HG02943 (cell line): ENCODE data around the gene OR8D2.
A peak's percentile ranks its signal among the peaks of the same experiment; 100 is the strongest.

ENCODE experiments used
- ATAC-seq: cut with Tn5 transposase; IDR thresholded peaks from one replicate; pipeline ENCODE4 v1.9.1; 2021; ENCODE audit warnings: mild to moderate bottlenecking, low read depth, moderate library complexity; ENCODE audit not compliant: unreplicated experiment

The OR8D2 gene, protein sequence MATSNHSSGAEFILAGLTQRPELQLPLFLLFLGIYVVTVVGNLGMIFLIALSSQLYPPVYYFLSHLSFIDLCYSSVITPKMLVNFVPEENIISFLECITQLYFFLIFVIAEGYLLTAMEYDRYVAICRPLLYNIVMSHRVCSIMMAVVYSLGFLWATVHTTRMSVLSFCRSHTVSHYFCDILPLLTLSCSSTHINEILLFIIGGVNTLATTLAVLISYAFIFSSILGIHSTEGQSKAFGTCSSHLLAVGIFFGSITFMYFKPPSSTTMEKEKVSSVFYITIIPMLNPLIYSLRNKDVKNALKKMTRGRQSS

DNA sequence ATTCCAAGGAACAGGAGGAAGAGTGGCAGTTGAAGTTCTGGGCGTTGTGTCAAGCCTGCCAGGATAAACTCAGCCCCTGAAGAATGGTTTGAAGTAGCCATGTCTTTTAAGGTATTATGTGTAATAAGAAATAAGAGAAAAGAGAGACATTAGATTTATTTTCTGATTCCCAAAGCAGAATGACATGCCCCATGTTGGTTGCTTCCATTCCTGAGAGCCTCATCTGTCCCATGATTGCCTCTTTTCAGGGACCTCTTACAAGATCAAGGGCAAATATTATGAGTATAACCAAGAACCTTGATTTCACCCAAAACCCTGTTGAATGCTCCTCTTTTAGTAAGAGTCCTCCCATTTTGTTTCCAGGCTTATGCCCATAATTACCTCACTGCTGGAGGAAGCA is at the start of gene OR8D2:
TSS of gene OR8D2 (minus strand) at position 101 of the 400 bp plus-strand sequence. CDS start at position 101, 0 bp downstream.
- ATAC-seq: no peak

DNA sequence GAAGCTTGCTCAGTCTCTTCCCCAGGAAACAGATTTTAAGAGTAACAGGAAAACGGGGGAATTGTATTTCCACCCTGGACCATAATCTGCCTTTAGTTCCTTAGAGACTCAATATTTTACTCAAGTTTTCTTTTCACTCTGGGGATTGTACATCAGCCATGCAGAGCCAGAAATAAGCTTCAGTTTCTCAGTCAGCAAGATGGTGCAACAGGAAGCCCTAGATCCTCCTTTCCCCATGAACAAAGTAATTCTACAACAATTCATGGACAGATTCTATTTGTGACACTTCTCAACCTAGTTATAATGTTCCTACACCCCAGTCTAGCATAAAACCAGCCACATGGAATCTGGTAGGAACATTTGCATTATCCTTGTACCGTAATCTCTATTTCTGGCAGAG is 39.6 kb upstream of the OR8D2 start:
- no peak for ATAC-seq

DNA sequence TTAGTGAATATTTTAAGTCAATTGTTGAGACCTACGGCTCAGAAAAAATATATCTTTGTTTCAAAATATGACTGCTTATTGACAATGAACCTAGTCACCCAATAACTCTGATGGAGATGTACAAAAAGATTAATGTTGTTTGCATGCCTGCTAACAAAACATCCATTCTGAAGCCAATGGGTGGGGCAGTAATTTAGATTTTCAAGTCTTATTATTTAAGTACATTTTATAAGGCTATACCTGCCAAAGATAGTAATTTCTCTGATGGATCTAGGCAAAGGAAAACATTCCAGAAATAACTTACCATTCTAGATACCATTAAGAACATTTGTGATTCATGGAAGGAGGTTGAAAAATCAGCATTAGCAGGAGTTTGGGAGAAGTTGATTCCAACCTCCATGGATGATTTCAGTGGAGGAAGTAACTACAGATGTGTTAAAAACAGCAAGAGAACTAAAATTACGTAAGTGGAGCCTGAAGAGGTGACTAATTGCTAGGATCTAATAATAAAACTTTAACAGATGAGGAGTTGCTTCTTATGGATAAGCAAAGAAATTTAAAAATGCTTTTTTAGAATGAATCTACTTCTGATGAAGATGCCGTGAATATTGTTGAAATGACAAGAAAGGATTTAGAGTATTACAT is 26.4 kb upstream of the OR8D2 start:
- no peak for ATAC-seq

DNA sequence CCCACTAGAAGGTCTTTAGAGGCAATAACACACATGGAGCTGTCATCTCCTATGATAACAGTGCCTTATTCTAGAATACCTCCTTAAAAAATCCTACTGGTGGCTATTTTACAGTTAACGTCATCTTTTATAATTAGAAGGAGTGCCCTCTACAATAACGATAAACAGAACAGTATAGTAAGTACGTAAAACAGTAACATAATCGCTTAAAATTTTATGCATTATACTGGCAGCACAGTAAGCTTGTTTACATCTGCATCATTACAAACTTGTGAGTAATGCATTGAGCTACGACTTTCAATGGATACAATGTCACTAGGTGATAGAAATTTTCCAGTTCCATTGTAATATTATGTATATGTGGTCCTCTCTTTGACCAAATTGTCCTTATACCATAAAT is 24.3 kb upstream of the OR8D2 start:
- no peak for ATAC-seq

DNA sequence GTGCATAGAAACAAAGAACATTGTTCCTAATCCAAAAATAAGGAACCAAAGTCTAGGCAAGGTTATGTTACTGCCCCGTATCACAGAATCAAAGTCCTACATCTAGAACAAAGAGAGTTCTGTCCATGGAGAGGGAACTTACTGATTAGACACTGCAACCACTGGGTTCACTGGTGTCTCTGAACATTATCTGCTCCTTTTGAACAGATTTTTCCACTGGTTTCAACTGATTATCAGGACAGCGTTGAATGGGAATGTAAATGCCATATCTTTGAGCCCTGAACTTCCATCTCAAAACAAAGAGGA is 20.1 kb upstream of the OR8D2 start:
- no peak for ATAC-seq

DNA sequence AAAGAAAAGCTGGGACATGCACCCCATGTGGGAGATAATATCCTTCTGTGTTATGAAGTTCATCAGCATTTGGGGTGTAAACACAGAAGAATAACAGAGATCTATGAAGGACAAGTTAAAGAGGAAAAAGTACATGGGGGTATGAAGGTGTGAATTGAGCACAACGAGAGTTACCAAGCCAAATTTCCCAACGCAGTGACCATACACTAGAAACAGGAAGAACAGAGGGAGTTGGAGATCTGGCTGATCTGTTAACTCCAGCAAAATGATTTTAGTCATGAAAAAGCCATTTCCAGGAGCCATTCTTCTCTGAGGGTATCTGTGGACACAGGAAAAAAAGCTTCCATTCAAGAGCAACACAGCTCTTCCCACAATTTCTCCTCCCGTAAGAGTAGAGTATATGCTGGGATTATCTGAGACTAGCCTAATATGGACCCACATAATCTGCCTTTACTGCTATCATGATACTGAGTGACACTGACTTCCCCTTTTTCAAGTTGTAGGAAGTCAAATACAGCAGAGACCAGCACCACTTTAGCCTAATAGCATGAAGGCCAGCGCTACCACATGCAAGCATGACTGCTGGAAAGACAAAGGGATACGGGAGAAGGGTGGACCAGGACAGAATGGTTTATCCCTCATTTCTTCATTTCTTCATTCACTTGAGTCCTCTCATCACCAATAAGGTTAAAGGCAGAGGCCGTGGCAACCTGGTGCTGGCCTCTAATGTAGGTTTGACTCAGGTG is 19.6 kb upstream of the OR8D2 start:
- ATAC-seq: no peak

DNA sequence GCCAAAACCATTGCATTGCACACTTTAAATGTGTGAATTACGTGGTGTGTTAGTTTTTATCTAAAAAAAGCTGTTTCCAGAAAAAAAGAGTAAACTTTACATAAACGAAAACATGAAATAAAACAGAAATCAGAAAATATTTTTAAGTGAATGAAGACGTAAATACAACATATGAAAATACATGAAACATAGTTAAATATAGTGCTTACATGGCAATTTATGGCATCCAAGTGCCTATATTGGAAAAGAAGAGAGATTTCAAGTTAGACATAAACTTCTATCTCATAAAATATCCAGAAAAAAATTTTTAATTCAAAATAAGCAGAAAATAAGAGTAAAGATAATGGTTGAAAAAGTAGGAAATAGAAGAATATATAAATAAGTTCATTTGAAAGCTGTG is 11.9 kb upstream of the OR8D2 start:
- ATAC-seq: no peak

DNA sequence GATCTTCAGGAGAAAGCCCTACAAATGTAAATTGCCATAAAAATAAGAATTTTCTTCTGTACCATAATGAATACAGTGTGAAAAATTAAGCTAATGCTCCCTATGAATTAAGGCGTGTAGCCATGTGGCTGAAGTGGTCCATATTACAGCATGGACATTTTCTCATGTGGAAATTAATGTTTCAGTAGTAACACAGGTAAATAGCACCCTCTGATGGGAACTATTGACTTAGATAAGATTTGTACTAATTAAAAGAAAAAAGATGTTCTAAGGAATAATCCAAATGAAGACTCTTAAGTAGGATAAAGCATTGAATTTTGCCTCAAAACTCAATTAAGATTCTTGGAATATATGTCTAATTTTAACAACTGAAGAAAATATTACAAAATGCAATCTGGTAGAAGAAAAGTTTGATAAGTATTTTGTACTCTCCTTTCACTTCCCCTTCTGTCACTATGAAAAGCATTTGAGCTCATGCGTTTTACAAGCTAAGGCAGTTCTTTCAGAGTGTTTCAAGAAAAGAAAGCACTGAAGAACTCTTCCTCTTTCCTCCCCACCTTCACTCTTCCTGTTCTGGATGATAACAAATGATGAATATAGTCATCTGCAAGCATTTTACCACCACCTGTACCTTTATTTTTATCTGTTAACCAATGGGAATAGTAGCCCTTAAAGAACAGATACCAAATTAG is 9.9 kb upstream of the OR8D2 start:
- peak; percentile 98 for ATAC-seq

DNA sequence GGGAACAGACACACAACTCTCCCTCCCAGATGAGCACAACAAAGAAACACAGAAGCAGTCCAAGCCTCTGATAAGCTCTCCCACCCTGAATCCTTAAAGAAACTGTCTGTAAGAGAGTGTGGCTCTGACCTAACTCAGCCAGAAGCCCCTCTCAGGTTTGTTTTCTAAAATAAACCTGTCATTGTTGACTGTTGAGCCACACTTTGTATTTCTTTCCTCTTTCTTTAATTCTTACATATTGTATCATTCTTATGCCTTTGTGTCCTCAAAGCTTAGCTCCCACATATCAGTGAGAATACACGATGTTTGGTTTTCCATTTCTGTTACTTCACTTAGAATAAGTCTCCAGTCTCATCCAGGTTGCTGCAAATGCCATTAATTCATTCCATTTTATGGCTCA is 7.8 kb upstream of the OR8D2 start:
- no peak for ATAC-seq

DNA sequence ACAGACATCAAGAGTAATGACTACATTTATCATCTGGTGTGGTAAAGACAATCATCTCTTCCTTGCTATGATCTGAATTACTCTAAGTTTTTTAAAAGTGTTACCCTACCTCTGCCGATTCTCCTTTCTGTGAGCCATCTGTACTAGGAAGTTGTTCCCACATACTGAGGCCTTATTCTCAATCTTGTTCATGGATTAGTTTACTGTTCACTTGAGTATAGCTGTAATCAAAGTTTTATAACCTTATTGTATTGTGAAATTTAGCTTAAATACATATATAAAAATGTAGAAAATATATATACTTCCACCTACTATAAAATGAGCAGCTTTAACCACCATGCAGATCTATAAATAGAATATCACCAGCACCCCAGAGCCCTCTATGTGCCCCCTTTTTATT is 2.4 kb upstream of the OR8D2 start:
- ATAC-seq: no peak

DNA sequence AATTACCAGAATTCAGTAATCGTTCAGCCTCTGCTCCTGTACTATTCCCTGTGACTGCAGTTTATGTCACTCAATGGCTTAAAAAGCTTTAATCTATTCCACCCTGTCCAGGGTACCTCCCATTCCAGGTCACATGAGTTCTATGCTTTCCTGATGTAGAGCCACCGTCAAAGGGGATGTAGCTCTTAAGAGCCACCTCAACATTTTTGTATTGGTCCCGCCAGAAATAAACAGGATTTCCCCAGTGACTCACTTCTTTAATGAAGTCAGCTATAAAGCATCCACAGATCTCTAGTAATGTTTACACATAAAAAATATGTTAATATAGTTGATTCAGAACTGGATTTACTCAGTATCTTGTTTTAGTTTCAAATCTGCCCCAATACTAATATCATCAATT is 4.9 kb downstream of the OR8D2 start:
- no peak for ATAC-seq

DNA sequence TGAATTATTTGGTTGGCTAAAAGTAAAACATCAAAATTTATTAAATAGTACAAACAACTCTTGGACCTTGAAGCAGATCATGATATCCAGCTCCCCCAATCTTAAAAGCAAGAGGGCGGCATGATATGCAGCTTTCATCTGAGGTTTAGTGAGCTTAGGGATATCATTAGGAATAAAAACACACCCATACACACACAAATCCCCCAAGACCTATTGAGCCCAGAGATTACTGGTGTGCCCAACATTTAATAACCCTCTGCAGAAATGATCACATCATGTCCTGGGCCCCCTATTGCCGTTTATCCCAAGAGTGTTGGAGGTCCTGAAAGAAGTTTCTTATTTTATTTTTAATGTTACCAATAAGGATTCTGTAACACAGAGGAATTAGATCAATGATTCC is 6.1 kb downstream of the OR8D2 start, which contains the start of gene OR8D1:
TSS of gene OR8D1 (minus strand) at position 101 of the 400 bp plus-strand sequence. CDS start 3,183 bp downstream, outside the sequence.
- no peak for ATAC-seq

DNA sequence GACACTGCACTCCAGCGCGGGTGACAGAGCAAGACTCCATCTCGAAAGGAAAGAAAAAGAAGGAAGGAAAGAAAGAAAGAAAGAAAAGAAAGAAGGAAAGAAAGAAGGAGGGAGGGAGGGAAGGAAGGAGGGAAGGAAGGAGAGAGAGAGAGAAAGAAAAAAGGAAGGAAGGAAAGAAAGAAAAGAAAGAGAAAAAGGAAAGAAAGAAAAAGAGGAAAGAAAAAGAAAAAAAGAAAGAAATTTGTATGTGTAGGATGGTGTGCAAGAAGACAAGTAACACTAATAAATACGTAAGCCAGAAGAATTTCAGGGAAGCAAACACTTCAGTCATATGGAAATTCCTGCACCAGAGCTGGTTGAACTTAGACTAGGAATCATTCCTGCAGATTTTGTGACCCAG is 6.9 kb downstream of the OR8D2 start:
- ATAC-seq: no peak

DNA sequence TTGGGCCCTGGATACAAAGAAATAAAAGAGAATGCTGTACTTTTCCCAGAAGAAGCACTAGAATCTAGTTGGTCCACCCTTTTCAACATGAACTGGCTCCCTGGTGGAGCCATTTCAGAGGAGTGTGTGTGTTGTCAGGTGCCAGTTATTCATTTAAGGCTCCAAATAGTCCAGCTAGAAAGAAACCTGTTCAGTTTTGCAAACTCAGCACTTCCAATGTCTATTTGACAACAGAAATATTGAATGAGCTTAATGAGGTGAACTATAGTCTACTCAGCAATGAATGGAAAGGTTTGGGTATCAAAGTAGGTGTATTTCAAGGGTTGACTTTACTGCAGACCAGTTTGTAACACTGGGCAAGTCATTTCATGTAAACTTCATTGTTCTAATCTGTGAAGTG is 8.3 kb downstream of the OR8D2 start:
- no peak for ATAC-seq

DNA sequence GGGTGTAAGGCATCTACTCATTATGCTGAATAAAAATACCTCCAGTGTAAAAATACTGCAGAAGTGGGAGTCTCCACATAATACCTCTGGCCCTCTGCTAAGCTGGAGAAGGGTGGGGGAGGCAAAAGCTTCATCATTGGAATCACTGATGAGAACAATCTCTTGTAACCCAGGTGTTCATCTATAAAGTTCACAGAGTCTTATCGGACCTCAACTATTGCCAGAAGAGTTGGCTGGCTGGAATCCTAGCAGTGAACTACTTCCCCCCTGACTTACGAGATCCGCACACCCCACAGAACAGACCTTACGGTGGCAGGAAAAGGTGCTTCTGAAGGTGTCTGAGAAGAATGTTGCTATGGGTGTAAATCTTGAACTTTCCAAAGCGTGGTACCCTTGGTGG is 8.7 kb downstream of the OR8D2 start:
- ATAC-seq: no peak

DNA sequence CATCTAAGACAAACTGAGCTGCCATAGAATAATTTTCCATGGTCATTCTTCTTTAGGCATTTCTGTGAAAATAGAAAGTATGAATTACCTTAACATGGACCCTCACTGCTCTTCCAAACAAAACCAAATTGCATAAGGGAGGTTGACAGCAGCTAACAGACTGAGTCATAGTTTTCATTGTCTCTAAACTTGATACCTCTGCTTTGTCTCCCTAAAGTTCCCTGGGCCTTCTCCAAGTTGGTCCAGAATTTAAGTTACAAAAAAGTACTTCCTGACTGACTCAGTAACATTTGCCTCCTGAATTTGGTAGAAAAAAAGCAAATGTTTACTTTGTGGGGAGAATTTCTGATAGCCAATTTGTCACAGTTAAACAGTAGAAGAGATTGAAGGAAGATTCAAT is 9.3 kb downstream of the OR8D2 start:
- no peak for ATAC-seq

DNA sequence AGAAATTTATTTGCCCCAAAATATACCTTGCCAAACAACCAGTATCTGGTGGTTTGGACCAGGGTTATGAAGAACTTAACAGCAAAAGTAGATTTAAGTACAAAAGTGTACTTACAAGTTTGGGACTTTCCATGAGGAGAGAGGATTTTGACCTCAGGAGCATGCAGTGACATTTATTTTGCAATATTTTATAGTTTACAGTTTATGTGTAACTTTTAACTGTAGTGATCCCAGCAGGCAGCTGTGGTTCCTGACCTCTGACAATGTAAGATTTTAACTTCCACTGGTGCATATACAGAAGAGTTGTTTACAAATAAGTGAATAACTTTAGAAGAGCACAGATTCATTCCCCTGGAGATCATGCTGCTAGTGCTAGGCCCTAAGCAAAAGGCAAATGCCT is 12.9 kb downstream of the OR8D2 start:
- no peak for ATAC-seq

DNA sequence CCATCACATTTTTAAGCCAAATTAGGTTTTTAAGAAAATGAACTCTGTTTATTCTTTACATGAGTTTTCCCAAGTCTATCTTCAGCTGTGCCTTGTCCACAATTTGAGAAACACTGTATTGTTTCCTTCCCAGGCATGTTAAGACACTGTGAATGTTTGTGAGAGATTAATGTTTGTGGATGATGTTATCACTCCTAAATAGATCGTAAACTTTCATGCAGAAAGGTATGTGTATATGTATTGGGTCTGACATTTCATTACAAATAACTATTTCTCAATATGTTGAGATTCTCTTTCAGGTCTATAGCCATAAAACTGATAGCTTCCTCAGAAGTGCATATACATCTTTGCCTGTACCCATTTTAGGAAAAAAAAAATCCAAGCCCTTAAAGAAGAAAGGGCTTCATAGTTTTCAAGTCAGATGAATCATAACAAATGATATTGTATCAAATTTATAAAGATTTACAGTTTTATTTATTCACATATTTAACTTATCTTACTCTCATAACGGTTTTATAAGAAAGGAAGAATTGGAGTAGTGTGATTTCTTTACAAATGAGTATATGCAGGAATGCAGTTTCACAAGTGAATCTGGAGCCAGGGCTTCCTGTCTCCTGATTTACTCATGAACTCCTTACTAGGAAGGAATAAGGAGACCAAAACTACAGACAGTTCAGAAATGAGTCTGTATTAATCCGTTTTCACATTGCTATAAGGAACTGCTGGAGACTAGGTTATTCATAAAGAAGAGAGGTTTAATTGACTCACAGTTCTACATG is 17.5 kb downstream of the OR8D2 start:
- ATAC-seq: no peak

DNA sequence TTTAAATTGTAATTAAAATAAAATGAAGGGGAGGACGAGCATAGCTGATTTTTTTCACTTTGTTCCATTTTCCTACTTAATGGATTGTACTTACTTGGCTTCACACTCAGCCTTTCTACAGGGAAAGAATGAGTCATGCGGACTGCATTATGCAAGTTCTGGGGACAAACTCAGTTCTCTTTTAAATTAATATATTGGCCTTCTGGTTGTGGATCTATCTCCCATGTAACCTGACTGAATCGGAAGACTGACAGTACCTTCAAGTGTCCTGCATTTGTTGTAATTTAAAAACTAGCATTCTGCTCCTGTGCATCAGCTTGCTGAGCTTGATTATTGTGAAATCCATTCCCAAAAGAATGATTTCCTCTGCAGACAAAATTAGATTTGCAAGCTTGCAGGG is 18.4 kb downstream of the OR8D2 start:
- ATAC-seq: no peak

DNA sequence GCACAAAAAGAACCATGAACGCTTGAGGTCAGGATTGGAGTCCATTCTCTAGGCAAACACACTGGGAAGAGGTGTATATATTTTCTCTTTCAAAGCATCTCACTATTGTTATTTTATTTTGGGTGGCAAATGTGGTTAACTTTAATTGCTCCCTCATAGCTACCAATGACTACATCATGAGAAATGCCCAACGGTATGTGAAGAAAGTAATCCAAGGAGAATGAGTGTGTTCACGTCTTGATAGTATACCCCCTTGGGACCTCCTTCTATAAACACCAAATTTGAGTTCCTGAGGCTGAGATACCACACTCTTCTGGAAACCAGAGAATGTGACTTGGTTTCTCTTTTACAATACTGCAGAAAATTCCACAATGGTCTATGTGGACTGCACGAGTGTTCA is 22.1 kb downstream of the OR8D2 start:
- no peak for ATAC-seq
